ES-I3 (cell line): ENCODE results near the gene TWIST2.

Source experiments
- H3K36me3 ChIP-seq: 2 replicates; pipeline ENCODE4 v1.6.1; 2013; ENCODE audit warnings: mild to moderate bottlenecking, low read length, control low read depth, moderate library complexity; ENCODE audit not compliant: insufficient read depth
- H3K4me1 ChIP-seq: 2 replicates; pipeline ENCODE4 v1.6.1; 2013; ENCODE audit warnings: mild to moderate bottlenecking, control low read depth, low read length; ENCODE audit not compliant: insufficient read depth
- H3K9ac ChIP-seq: 2 replicates; pipeline ENCODE4 v1.6.1; 2013; ENCODE audit warnings: low read depth, mild to moderate bottlenecking, low read length, moderate library complexity
- H3K9me3 ChIP-seq: 2 replicates; pipeline ENCODE4 v1.6.1; 2013; ENCODE audit warnings: mild to moderate bottlenecking, low read length, moderate library complexity; ENCODE audit not compliant: control insufficient read depth, insufficient read depth

TWIST2 gene

GRCh38 chr2:238891457-238892203 is 43.7 kb downstream of the TWIST2 start:
- H3K9me3 ChIP-seq, result no peaks in the 10 kb centered on the region
- H3K4me1 ChIP-seq, result peaks cover 16% of the 10 kb centered on the region; the same call in 1 of the 2 replicates
- H3K36me3 ChIP-seq, result no peaks in the 10 kb centered on the region
- H3K9ac ChIP-seq, result no peak overlapping the region

- Histone ChIP-seq H3K4me1 (peaks cover 18% of the 10 kb centered on the region; the same call in 1 of the 2 replicates), H3K9me3 (no peaks in the 10 kb centered on the region), H3K9ac (no peak overlapping the region)
Observed at GRCh38 chr2:238892204-238892500, 44.3 kb downstream of the TWIST2 start.

GRCh38 chr2:238892796-238893195 is 44.9 kb downstream of the TWIST2 start:
- peaks cover 18% of the 10 kb centered on the region; the same call in 1 of the 2 replicates for H3K4me1 ChIP-seq
- no peak overlapping the region for H3K9ac ChIP-seq
- no peaks in the 10 kb centered on the region for H3K36me3 ChIP-seq
- no peaks in the 10 kb centered on the region for H3K9me3 ChIP-seq

More at GRCh38 chr2:238892204-238892500, 44.3 kb downstream of the TWIST2 start:
- no peaks in the 10 kb centered on the region for H3K36me3 ChIP-seq

- no peaks in the 10 kb centered on the region for H3K9me3 ChIP-seq
- peaks cover 18% of the 10 kb centered on the region; the same call in 1 of the 2 replicates for H3K4me1 ChIP-seq
- no peak overlapping the region for H3K9ac ChIP-seq
- H3K36me3 ChIP-seq, result no peaks in the 10 kb centered on the region
Observed at GRCh38 chr2:238893349-238894000, 45.6 kb downstream of the TWIST2 start.

- H3K4me1 ChIP-seq, result peaks cover 18% of the 10 kb centered on the region; the same call in 1 of the 2 replicates
- no peaks in the 10 kb centered on the region for H3K9me3 ChIP-seq
- no peak overlapping the region for H3K9ac ChIP-seq
- H3K36me3 ChIP-seq, result no peaks in the 10 kb centered on the region
Observed at GRCh38 chr2:238894226-238894949, 46.5 kb downstream of the TWIST2 start.

GRCh38 chr2:238894950-238895298 is 47.0 kb downstream of the TWIST2 start:
- H3K36me3 ChIP-seq, result no peaks in the 10 kb centered on the region
- peaks cover 18% of the 10 kb centered on the region; the same call in 1 of the 2 replicates for H3K4me1 ChIP-seq
- no peak overlapping the region for H3K9ac ChIP-seq
- no peaks in the 10 kb centered on the region for H3K9me3 ChIP-seq

- Histone ChIP-seq H3K9ac (no peak overlapping the region), H3K4me1 (peaks cover 18% of the 10 kb centered on the region; the same call in 1 of the 2 replicates), H3K9me3 (no peaks in the 10 kb centered on the region), H3K36me3 (no peaks in the 10 kb centered on the region)
Observed at GRCh38 chr2:238895361-238895882, 47.5 kb downstream of the TWIST2 start.

GRCh38 chr2:238895891-238896600 is 48.2 kb downstream of the TWIST2 start:
- Histone ChIP-seq H3K4me1 (peaks cover 18% of the 10 kb centered on the region; the same call in 1 of the 2 replicates), H3K36me3 (no peaks in the 10 kb centered on the region), H3K9ac (no peak overlapping the region), H3K9me3 (no peaks in the 10 kb centered on the region)

GRCh38 chr2:238896641-238897040 is 48.8 kb downstream of the TWIST2 start:
- Histone ChIP-seq H3K9me3 (no peaks in the 10 kb centered on the region), H3K4me1 (peaks cover 18% of the 10 kb centered on the region; the same call in 1 of the 2 replicates), H3K36me3 (no peaks in the 10 kb centered on the region), H3K9ac (no peak overlapping the region)

- H3K9ac ChIP-seq, result no peak overlapping the region
- H3K4me1 ChIP-seq, result peaks cover 18% of the 10 kb centered on the region; the same call in 1 of the 2 replicates
- no peaks in the 10 kb centered on the region for H3K36me3 ChIP-seq
- H3K9me3 ChIP-seq, result no peaks in the 10 kb centered on the region
Observed at GRCh38 chr2:238897122-238897880, 49.4 kb downstream of the TWIST2 start.

- Histone ChIP-seq H3K9ac (no peak overlapping the region), H3K36me3 (no peaks in the 10 kb centered on the region)
Observed at GRCh38 chr2:238897911-238898311, 50.0 kb downstream of the TWIST2 start.

GRCh38 chr2:238898534-238899281 is 50.8 kb downstream of the TWIST2 start:
- Histone ChIP-seq H3K36me3 (no peaks in the 10 kb centered on the region), H3K9me3 (no peaks in the 10 kb centered on the region), H3K4me1 (peaks cover 18% of the 10 kb centered on the region; the same call in 1 of the 2 replicates), H3K9ac (no peak overlapping the region)

More at GRCh38 chr2:238897911-238898311, 50.0 kb downstream of the TWIST2 start:
- Histone ChIP-seq H3K9me3 (no peaks in the 10 kb centered on the region), H3K4me1 (peaks cover 18% of the 10 kb centered on the region; the same call in 1 of the 2 replicates)

GRCh38 chr2:238899386-238899785 is 51.5 kb downstream of the TWIST2 start:
- Histone ChIP-seq H3K9ac (no peak overlapping the region), H3K36me3 (no peaks in the 10 kb centered on the region), H3K4me1 (peaks cover 18% of the 10 kb centered on the region; the same call in 1 of the 2 replicates), H3K9me3 (no peaks in the 10 kb centered on the region)
